ENCODE results near the gene GALNT4. TPM values are rescaled to one million over a fixed set of nuclear protein-coding genes. Genes with fewer than 3 reads are reported as not detected.

Gene GALNT4
- total and polyA plus RNA-seq, 4 donors, result 3.0 to 16.0 (median 7.0) TPM

DNA sequence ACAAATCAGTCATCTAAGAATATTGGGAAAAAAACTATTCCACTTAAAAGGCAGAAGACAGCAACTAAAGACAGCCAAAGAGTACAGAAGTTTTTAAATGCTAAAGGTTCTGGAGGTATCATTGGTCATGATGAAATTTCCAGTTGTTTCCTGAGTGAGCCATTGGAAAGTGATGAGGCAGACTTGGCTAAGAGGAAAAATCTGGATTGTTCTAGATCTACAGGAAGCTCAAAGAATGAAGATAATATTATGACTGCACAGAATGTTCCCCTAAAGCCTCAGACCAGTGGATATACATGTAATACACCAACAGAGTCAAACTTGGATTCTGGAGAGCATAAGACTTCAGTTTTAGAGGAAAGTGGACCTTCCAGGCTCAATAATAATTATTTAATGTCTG, 22.8 kb downstream of the GALNT4 start:
- Histone ChIP-seq H3K27ac (ENCODE audit: low read depth in 1 of 2, low read length in 1 of 2) (no peak overlapping the region), H3K36me3 (ENCODE audit: control insufficient read depth in 4 of 4, insufficient read depth in 4 of 4, low read length in 4 of 4) (peaks cover 0 to 2% (median 0%) of the 10 kb centered on the region in 4 donors), H3K27me3 (ENCODE audit: control insufficient read depth in 3 of 3, insufficient read depth in 3 of 3, low read length in 2 of 3) (no peaks in the 10 kb centered on the region), H3K9me3 (ENCODE audit: control insufficient read depth in 4 of 4, insufficient read depth in 3 of 4, low read length in 3 of 4) (no peaks in the 10 kb centered on the region), H3K4me1 (ENCODE audit: control insufficient read depth in 5 of 5, insufficient read depth in 5 of 5, low read length in 5 of 5) (peaks cover 0 to 4% (median 3%) of the 10 kb centered on the region in 5 donors), H3K4me3 (no peak overlapping the region), H3K9ac (ENCODE audit: insufficient read depth in 1 of 2, low read length in 2 of 2) (no peak overlapping the region)
- TF ChIP-seq, protein P1, sequence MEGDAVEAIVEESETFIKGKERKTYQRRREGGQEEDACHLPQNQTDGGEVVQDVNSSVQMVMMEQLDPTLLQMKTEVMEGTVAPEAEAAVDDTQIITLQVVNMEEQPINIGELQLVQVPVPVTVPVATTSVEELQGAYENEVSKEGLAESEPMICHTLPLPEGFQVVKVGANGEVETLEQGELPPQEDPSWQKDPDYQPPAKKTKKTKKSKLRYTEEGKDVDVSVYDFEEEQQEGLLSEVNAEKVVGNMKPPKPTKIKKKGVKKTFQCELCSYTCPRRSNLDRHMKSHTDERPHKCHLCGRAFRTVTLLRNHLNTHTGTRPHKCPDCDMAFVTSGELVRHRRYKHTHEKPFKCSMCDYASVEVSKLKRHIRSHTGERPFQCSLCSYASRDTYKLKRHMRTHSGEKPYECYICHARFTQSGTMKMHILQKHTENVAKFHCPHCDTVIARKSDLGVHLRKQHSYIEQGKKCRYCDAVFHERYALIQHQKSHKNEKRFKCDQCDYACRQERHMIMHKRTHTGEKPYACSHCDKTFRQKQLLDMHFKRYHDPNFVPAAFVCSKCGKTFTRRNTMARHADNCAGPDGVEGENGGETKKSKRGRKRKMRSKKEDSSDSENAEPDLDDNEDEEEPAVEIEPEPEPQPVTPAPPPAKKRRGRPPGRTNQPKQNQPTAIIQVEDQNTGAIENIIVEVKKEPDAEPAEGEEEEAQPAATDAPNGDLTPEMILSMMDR (IDR thresholded peaks at IDR 0.05; ENCODE audit: control extremely low read depth, extremely low read depth), result no peak
- ATAC-seq (ENCODE audit: insufficient read depth, low FRiP score) (no peak), DNase-seq (no peak)

GRCh38 chr12:89499857-89500256, 24.7 kb downstream of the GALNT4 start:
- H3K9ac ChIP-seq (ENCODE audit: insufficient read depth in 1 of 2, low read length in 2 of 2), result no peak overlapping the region
- H3K27me3 ChIP-seq (ENCODE audit: control insufficient read depth in 3 of 3, insufficient read depth in 3 of 3, low read length in 2 of 3), result no peaks in the 10 kb centered on the region
- H3K36me3 ChIP-seq (ENCODE audit: control insufficient read depth in 4 of 4, insufficient read depth in 4 of 4, low read length in 4 of 4), result peaks cover 0 to 4% (median 0%) of the 10 kb centered on the region in 4 donors
- no peak overlapping the region for H3K27ac ChIP-seq (ENCODE audit: low read depth in 1 of 2, low read length in 1 of 2)
- no peak for ATAC-seq (ENCODE audit: insufficient read depth, low FRiP score)
- H3K4me3 ChIP-seq, result no peak overlapping the region
- 98% methylated on average over 19 of the region's 19 CpGs for WGBS, 2 donors
- TF ChIP-seq, protein P1 (IDR thresholded peaks at IDR 0.05; ENCODE audit: control extremely low read depth, extremely low read depth), result no peak
- H3K4me1 ChIP-seq (ENCODE audit: control insufficient read depth in 5 of 5, insufficient read depth in 5 of 5, low read length in 5 of 5), result no peaks in the 10 kb centered on the region
- DNase-seq, result no peak
- H3K9me3 ChIP-seq (ENCODE audit: control insufficient read depth in 4 of 4, insufficient read depth in 3 of 4, low read length in 3 of 4), result no peaks in the 10 kb centered on the region

GRCh38 chr12:89497467-89497866, 27.1 kb downstream of the GALNT4 start:
- DNase-seq, result no peak
- no peak overlapping the region for H3K4me3 ChIP-seq
- ATAC-seq (ENCODE audit: insufficient read depth, low FRiP score), result no peak
- WGBS, 2 donors, result 92 to 93% methylated on average over 4 of the region's 4 CpGs
- TF ChIP-seq, protein P1 (IDR thresholded peaks at IDR 0.05; ENCODE audit: control extremely low read depth, extremely low read depth), result no peak
- no peak overlapping the region for H3K9ac ChIP-seq (ENCODE audit: insufficient read depth in 1 of 2, low read length in 2 of 2)
- peaks cover 0 to 4% (median 0%) of the 10 kb centered on the region in 4 donors for H3K36me3 ChIP-seq (ENCODE audit: control insufficient read depth in 4 of 4, insufficient read depth in 4 of 4, low read length in 4 of 4)
- H3K27me3 ChIP-seq (ENCODE audit: control insufficient read depth in 3 of 3, insufficient read depth in 3 of 3, low read length in 2 of 3), result no peaks in the 10 kb centered on the region
- no peaks in the 10 kb centered on the region for H3K4me1 ChIP-seq (ENCODE audit: control insufficient read depth in 5 of 5, insufficient read depth in 5 of 5, low read length in 5 of 5)
- H3K27ac ChIP-seq (ENCODE audit: low read depth in 1 of 2, low read length in 1 of 2), result no peak overlapping the region
- H3K9me3 ChIP-seq (ENCODE audit: control insufficient read depth in 4 of 4, insufficient read depth in 3 of 4, low read length in 3 of 4), result no peaks in the 10 kb centered on the region

GRCh38 chr12:89497005-89497404, 27.6 kb downstream of the GALNT4 start:
- TF ChIP-seq, protein P1 (IDR thresholded peaks at IDR 0.05; ENCODE audit: control extremely low read depth, extremely low read depth), result no peak
- Histone ChIP-seq H3K27ac (ENCODE audit: low read depth in 1 of 2, low read length in 1 of 2) (no peak overlapping the region), H3K4me1 (ENCODE audit: control insufficient read depth in 5 of 5, insufficient read depth in 5 of 5, low read length in 5 of 5) (no peaks in the 10 kb centered on the region), H3K36me3 (ENCODE audit: control insufficient read depth in 4 of 4, insufficient read depth in 4 of 4, low read length in 4 of 4) (peaks cover 0 to 4% (median 0%) of the 10 kb centered on the region in 4 donors), H3K4me3 (no peak overlapping the region), H3K27me3 (ENCODE audit: control insufficient read depth in 3 of 3, insufficient read depth in 3 of 3, low read length in 2 of 3) (no peaks in the 10 kb centered on the region), H3K9ac (ENCODE audit: insufficient read depth in 1 of 2, low read length in 2 of 2) (no peak overlapping the region), H3K9me3 (ENCODE audit: control insufficient read depth in 4 of 4, insufficient read depth in 3 of 4, low read length in 3 of 4) (no peaks in the 10 kb centered on the region)
- no peak for DNase-seq
- ATAC-seq (ENCODE audit: insufficient read depth, low FRiP score), result no peak
- 84 to 86% methylated on average over 4 of the region's 4 CpGs for WGBS, 2 donors

All from lung (tissue), 12 donors.